Lower leg skin (tissue), 4 donors: ENCODE measurements around the gene PIK3IP1. TPM values are rescaled to one million over a fixed set of nuclear protein-coding genes. Genes with fewer than 3 reads are reported as not detected.

Experiments
- DNase-seq, 2 donors: peaks; one replicate each; pipeline ENCODE4 v3.0.0-alpha.2; 2019; ENCODE audit warnings: low spot score in 2 of 2
- H3K4me3 ChIP-seq: fragments of 200-600 bp; sonication (generic); 2 replicates; pipeline ENCODE4 v1.5.1; 2017; ENCODE audit warnings: mild to moderate bottlenecking, low read depth; ENCODE audit not compliant: poor library complexity, severe bottlenecking
- POLR2A ChIP-seq, 2 donors: fragments of 450-650 bp; IDR thresholded peaks; one replicate each; pipeline ENCODE4 v1.6.1; 2016 to 2017; ENCODE audit warnings: antibody characterized with exemption in 2 of 2, mild to moderate bottlenecking in 1 of 2, moderate library complexity in 1 of 2
- WGBS, 2 donors: methylation state at CpG; one replicate each; pipeline ENCODE4 v1.1.5; 2018; 5-methylcytosine and 5-hydroxymethylcytosine counted together
- intact Hi-C: fragments of 100-400 bp; cut with DNase I; formaldehyde crosslinking; loops from one replicate; pipeline ENCODE4 v1.15.0; 2023; ENCODE audit warnings: low total_unique reads
- total RNA-seq, 4 donors: library from RNA; depleted of rRNA; stranded (reverse); fragments of >200 nt; gene quantifications; one replicate each; pipeline ENCODE4 v1.1.0, GENCODE V29; 2016
- TF ChIP-seq, protein P1 (sequence below), 3 donors: fragments of 450-650 bp; IDR thresholded peaks; one replicate each; pipeline ENCODE4 v1.5.1; 2016; ENCODE audit warnings: antibody characterized with exemption in 3 of 3, mild to moderate bottlenecking in 3 of 3, moderate library complexity in 2 of 3

PIK3IP1 gene
- total RNA-seq, 4 donors from 2014 or later, result 84.8 to 162 (median 120) TPM

DNA sequence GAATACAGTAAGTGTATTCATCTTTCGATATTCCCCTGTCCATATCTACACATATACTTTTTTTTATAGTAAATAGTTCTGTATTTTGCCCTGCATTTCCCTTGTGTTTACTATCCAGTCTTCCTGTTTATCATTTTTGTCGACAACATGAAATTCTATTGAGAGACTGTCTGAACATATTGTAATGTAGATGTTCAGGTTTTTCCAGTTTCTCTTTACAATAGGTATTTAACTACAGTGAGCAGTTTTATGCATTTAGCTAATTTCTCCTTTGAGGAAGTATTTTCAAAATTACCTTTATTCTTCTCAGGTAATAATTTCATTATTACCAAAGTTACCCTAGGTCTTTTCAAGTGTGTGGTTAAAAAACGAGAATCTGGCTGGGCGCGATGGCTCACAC, 16.7 kb downstream of the PIK3IP1 start:
- no peak overlapping the region for H3K4me3 ChIP-seq
- WGBS, 2 donors, result 64% methylated on average over 5 of the region's 5 CpGs
- intact Hi-C loops, result no loop called here
- DNase-seq, result no peak
- TF ChIP-seq POLR2A (IDR thresholded peaks at IDR 0.05), result no peak
- TF ChIP-seq, protein P1, sequence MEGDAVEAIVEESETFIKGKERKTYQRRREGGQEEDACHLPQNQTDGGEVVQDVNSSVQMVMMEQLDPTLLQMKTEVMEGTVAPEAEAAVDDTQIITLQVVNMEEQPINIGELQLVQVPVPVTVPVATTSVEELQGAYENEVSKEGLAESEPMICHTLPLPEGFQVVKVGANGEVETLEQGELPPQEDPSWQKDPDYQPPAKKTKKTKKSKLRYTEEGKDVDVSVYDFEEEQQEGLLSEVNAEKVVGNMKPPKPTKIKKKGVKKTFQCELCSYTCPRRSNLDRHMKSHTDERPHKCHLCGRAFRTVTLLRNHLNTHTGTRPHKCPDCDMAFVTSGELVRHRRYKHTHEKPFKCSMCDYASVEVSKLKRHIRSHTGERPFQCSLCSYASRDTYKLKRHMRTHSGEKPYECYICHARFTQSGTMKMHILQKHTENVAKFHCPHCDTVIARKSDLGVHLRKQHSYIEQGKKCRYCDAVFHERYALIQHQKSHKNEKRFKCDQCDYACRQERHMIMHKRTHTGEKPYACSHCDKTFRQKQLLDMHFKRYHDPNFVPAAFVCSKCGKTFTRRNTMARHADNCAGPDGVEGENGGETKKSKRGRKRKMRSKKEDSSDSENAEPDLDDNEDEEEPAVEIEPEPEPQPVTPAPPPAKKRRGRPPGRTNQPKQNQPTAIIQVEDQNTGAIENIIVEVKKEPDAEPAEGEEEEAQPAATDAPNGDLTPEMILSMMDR (IDR thresholded peaks at IDR 0.05), result no peak

DNA sequence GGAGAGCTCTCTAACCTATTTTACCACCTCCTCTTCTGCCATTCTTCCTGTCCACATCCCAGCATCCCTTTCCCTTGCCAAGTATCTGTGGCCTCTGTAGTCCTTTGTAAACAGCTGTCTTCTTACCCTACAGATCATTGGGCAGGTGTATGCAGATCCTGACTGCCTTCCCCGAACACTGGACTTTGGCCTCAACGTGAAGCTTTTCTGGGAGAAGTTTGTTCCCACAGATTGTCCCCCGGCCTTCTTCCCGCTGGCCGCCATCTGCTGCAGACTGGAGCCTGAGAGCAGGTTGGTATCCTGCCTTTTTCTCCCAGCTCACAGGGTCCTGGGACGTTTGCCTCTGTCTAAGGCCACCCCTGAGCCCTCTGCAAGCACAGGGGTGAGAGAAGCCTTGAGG, 17.3 kb downstream of the PIK3IP1 start:
- H3K4me3 ChIP-seq, result no peak overlapping the region
- TF ChIP-seq POLR2A (IDR thresholded peaks at IDR 0.05), result no peak
- TF ChIP-seq, protein P1 (IDR thresholded peaks at IDR 0.05), result no peak
- intact Hi-C loops, result no loop called here
- WGBS, 2 donors, result 81 to 84% methylated on average over 6 of the region's 6 CpGs
- no peak for DNase-seq

DNA sequence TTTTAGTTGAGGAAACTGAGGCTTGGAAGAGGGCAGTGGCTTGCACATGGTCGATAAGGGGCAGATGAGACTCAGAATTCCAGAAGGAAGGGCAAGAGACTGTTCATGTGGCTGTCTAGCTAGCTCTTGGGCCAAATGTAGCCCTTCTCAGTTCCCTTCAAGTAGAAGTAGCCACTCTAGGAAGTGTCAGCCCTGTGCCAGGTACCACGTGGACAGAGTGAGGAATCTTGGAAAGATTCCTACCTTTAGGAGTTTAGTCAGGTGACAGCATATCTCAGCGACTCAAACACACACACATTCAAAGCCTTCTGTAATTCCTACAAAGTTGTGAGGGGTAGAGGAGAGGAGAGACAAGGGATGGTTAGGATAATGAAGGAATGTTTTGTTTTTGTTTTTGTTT, 18.3 kb downstream of the PIK3IP1 start:
- no peak for DNase-seq
- intact Hi-C loops, result no loop called here
- H3K4me3 ChIP-seq, result no peak overlapping the region
- TF ChIP-seq, protein P1 (IDR thresholded peaks at IDR 0.05), result no peak
- no peak for TF ChIP-seq POLR2A (IDR thresholded peaks at IDR 0.05)
- WGBS, 2 donors, result 66 to 75% methylated on average over 3 of the region's 3 CpGs

DNA sequence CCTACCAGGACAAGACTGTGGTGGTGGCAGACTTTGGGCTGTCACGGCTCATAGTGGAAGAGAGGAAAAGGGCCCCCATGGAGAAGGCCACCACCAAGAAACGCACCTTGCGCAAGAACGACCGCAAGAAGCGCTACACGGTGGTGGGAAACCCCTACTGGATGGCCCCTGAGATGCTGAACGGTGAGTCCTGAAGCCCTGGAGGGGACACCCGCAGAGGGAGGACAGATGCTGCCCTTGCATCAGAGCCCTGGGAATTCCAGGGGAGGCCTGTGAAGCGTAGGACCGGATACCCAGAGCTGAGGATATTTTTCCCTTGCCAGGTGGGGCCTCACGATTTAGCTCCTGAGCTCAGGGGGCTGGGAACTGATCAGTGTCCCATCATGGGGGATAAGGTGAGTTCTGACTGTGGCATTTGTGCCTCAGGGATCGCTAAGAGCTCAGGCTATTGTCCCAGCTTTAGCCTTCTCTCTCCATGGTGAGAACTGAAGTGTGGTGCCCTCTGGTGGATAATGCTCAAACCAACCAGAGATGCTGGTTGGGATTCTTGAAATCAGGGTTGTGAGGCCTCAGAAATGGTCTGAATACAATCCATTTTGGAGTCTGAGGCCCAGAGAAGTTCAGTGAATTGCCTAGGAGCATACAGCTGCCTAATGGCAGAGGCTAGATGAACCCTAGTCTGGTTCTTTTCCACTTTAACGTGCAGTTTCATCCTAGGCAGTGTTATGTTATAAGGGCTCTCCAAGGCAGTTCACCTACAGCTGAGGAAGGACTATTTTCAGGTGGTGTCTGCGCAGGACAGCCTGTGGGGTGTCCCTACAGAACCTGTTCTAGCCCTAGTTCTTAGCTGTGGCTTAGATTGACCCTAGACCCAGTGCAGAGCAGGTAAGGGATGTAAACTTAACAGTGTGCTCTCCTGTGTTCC, 19.5 kb downstream of the PIK3IP1 start:
- 70 to 74% methylated on average over 15 of the region's 15 CpGs for WGBS, 2 donors
- H3K4me3 ChIP-seq, result no peak overlapping the region
- intact Hi-C loops, result no loop called here
- DNase-seq, result no peak
- no peak for TF ChIP-seq POLR2A (IDR thresholded peaks at IDR 0.05)
- TF ChIP-seq, protein P1 (IDR thresholded peaks at IDR 0.05), result peak in 1 of 3 donors; percentile 19

DNA sequence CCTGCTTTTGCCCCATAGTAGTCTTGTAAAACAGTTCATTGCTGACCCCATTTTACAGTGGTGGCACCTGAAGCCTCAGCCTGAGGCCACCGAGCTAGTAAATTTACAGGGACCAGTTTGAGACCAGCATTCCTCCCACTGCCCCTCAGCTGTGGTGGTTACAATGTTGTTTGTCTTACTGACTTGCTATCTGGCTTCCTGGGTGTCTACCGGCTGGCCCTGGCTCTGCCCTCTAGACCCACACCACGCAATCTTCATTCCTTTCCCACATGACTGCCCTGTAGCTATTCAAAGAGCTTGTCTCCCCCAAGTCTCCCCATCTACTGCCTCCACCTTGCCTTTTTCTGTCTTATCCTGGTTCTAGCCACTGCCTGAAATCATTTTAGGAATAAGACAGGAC, 20.8 kb downstream of the PIK3IP1 start:
- no peak overlapping the region for H3K4me3 ChIP-seq
- 89 to 93% methylated on average over 3 of the region's 3 CpGs for WGBS, 2 donors
- intact Hi-C loops, result no loop called here
- no peak for TF ChIP-seq POLR2A (IDR thresholded peaks at IDR 0.05)
- TF ChIP-seq, protein P1 (IDR thresholded peaks at IDR 0.05), result no peak
- DNase-seq, result no peak
